DMS 273 (cell line): ENCODE measurements around the gene CASS4.
"Not testable (repeated sequence)": the region's sequence is repeated elsewhere in the genome, so short reads cannot be mapped to it uniquely, and the experiment has no call there.

Source experiments
- DNase-seq: peaks from one replicate; lab custom pipeline; 2025; ENCODE audit not compliant: unreplicated experiment; lab: John Stamatoyannopoulos, UW

The CASS4 gene

DNA sequence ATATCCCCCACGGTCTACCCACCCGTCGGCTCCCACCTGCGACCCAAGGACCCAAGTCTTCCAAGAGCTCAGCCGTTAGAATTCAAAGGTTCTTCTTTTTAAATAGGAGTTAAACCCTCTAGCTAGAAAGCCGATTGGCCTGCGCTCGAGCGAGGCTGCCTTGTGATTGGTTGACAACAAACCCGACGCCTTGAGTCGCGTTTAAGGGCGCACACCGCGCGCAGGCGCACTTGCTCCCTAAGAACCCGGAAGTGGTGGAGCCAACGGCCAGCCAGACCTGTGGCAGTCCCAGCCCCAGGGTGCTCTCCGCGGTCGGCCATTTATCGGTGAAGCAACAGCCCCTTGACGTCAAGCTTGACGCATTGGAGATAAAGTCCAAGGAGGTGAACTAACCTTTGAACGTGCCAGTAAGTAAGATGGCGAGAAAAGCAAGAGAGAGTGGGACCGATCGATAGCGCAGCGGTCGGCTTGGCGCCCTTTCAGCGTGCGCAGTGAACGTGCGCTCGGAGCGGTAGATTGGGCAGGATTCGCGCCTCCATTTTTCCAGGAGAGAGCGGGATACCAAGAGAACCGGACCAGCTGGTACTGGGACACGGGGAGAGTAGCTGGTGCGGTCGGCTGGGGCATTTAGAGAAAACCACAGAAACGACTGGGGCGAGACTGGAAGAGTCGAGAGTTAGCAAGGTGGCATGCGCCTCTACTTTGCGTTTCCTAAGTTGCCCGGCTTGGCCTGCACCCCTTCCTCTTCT, 19.8 kb upstream of the CASS4 start, which contains the start of the genes AURKA and CSTF1:
TSS of gene AURKA (minus strand) at position 84 of the 749 bp plus-strand sequence. CDS start 4,018 bp downstream, outside the sequence.
TSS of gene CSTF1 (plus strand) at position 514 of the 749 bp plus-strand sequence. CDS start 2,908 bp downstream, outside the sequence.
- DNase-seq = peak; percentile 99

DNA sequence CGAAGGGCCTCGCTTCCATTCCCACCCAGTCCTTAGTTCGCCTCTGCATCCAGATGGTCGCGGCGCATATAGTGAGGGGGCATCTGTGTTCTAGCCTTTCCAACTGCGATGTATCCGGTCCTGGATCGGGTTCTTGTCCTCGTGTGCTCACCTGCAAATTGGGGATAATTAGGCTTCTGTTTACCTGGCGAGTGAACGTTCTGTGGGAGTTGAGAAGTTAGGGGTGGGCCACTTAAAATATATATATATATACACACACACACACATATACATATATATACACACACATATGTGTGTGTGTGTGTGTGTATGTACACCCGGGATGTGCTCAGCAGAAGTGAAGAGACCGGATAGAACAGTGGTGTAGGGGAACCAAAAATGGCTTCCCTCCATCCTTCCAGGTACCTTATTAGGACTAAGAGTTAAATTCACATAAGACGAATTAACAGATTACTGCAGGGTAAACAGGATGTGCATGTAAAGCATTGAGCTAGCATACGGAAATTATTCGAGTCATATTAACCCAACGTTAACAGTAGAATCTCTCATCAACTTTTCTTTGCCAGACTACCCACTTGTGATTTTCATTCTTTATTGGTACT, 19.1 kb upstream of the CASS4 start:
- DNase-seq = peak; percentile 66

DNA sequence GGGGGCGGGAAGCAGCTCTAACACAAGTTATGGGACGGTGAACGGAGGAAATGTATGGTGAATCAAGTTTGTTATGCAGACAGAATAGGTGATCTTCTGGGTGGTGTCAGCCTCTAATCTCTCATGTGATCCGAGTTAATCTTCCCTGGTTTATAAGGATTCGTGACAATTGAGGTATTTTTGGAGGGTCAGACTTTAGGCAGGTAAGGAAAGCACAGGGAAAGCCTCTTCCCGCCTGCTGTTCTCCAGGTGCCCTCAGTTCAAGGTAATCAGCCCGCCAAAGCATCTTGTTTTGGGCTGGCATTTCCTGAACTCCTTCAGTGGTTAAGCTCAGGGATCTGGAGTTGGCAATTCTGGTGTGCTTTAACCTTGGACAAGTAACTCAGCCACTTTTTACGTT, 18.4 kb upstream of the CASS4 start:
- no peak for DNase-seq

DNA sequence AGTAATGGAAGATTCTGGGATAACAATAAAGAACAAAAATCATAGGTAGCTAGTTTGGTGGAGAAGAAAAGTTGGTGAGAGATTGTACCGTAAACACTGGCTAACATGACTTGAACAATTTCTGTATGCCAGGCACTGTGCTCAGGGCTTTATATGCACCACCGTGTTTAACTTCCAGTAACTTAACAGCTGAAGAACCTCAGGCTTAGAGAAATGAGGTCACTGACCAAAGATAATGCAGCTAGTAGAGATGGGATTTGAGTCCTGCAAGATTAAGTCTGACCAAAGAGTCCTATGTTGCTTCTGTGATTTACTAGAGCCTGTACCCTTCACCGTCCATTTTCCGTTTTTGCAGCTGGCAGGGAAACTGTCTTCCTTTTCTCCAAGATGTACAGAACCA, 16.9 kb upstream of the CASS4 start:
- no peak for DNase-seq

DNA sequence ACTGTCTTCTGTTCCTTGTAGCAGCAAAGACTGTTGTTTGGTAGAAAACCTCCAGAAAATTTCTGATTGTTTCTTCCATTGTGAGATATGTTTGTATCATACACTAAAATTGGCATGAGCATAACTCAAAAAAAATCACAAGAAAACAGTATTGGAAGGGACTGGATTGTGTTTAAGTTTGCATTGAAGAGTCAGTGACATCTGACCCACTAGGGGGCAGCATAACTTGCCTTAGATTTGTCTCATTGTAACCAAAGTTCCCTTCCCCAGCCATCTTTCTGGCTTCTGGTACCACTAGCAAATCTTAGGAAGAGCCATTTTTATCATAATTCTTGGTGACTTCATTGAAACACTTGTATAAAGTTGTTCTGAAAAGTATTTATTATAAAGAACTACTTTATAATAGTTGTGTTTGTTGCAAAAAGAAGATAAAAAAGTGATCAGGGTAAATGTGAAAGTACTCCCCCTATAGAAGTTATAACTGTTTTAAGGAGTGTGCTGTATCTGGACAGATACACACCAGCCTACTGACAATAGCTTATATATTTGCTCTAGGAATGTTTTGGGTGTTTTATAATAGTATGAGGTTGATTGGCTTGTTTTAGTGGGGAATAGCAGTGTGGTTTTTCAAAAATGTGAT, 11.9 kb upstream of the CASS4 start:
- DNase-seq = peak; percentile 80

DNA sequence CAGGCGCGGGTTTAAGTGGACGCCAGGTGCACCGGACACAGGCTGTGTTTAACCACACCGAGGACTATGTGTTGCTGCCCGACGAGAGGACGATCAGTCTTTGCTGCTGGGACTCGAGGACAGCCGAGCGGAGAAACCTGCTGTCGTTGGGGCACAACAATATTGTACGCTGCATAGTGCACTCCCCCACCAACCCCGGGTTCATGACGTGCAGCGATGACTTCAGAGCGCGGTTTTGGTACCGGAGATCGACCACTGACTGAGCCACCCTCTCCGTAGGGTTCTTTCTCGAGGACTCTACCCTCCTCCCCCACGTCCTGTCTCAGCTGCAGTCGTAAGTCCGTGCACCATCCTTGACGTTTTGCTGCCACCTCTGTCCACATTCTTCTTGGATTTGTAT, 8.6 kb upstream of the CASS4 start:
- no peak for DNase-seq

DNA sequence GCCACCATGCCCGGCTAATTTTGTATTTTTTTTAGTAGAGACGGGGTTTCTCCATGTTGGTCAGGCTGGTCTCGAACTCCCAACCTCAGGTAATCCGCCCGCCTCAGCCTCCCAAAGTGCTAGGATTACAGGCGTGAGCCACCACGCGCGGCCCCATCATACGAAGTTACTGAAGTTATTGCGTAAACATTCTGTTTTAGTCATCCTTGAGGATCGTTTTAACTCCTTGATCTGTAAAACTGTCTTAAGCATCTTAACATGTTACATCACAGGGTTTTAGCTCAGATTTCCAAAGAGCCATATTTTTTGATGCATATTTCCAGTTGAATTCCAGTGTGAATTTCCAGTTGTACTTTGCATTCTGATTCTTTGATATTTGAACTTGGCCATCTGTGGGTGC, 6.7 kb upstream of the CASS4 start:
- DNase-seq = not testable (repeated sequence)

DNA sequence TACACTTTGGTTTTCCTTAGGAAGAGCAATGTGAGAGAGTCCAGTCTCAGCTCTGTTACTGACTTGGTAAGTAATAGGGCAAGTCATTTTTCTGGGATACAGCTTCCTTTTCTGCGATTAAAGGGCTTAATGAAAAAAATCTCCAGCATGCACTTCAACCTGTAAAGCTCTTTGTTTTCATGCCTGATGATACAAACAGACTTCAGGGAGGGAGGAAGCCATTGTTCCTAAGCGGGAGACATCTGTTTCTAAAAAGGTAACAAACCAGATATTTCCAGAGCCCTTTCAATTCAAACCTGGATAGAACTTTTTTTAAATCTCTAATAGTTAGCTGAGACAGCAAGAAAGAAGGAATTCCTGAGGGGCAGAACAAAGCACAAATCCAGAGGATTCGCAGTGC, 5.2 kb upstream of the CASS4 start:
- no peak for DNase-seq

DNA sequence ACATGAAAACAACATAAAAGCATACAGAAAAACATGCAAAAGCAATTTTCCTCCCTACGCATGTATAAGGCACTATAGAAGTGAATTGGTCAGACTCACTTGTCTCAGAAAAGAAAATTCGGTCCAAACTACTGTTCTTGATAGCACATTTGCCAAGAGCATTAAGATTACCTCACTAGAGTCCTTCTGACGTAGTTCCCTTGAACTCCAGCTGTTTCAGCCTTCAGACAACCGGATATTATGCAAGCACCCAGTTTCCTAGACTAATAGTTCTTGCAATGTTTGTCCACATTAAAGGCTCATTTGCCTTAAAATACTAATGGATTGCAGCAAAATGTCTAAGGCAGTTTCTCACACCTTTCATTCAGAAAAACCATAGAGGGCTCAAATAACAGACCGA, 2.5 kb upstream of the CASS4 start:
- no peak for DNase-seq

DNA sequence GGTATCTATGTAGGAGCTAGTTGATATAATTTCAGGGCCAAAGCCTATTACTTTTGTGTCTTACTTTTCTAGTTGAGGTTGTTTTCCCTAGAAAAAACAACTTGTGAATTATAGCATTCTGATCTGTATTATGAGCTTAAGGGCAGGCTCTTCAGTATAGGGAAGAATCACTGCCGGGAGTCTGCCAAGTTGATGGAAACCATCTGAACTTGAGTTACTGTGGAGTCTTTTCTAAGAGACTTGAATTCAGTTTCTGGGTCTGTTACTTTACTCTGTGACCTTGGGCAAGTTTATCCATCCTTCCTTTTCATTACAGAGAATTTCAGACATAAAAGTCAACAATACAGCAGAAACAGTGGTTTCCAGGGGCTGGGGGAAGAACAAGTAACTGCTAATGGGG, 2.1 kb upstream of the CASS4 start:
- DNase-seq = no peak

DNA sequence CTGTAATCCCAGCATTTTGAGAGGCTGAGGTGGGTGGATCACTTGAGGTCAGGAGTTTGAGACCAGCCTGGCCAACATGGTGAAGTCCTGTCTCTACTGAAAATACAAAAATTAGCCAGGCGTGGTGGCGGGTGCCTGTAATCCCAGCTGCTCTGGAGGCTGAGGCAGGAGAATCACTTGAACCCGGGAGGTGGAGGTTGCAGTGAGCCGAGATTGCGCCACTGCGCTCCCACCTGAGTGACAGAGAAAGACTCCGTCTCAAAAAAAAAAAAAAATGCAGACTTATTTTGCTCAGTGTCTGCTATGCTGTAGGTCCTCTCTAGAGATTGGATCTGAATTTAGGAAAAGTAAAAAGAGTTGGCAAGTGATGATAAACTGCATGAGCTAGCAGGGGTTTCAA, 773 bp upstream of the CASS4 start:
- not testable (repeated sequence) for DNase-seq

DNA sequence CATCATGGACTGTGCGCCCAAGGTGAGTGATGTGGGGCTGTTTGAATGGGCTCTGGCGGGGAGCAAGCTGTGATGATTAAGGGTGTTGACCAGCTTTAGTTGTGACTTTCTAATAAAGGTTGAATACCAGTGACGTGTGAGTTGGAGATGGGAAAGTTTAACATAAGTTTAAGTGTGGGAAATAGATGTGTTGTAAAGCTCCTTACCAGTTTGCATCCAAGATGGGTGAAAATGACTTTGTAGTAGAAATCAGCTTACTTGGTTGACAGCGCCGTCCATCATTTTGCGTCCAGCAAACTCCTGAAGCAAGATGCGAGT, 372 bp downstream of the CASS4 start:
- DNase-seq = no peak

DNA sequence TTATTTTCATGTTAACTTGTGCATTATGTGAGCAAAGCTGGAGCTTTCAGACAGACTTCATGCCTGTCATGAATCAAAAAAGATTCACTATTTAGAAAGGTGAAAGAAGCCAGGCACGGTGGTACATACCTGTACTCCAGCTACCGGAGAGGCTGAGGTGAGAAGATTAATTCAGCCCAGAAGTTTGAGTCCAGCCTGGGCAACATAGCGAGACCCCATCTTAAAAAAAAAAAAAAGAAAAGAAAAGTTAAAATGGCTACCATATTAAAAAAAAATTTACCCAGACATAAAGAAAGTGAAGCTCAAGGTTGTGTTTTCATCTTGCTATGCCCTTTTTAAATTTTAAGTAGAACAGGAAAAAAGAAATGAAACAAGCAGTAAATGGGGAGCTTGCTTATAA, 889 bp downstream of the CASS4 start:
- no peak for DNase-seq

DNA sequence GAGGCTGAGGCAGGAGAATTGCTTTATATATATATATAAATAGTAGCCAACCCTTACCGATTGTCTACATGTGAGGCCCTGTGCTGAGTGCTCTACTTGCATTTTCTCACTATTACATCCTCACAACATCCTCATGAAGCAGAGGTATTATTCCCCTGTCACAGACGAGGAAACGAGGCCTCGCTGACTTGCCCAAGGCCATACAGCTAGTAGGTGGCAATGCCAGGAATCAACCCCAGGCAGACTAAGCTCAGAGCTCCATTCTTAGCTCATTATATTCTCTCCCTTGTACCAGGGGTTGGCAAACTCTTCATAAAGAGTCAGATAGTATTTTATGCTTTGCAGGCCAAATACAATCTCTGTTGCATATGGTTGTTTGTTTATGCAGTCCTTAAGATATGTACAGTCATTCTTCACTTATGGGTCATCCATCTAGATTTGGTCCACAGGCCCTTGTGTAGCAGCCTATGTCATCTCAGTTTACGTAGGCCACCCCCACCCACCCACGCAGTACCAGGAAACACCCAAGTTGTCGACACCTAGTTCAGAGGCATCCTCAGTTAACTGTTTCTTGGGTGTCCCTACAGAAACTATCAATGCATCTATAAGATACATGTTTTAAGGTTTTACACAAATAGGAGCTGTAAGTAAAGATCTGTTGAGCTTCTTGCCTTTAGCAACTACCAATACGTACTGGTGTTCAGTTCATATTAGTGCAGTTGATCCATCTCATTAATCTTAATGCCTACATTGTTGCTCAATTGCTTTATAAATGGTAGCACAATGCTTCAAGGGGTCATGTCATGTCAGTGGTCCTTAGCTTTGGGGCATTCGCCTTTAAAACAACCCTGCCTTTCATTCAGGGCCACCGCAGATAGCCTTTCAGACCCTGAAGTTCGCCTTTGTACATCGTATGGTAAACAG, 3.0 kb downstream of the CASS4 start:
- no peak for DNase-seq

DNA sequence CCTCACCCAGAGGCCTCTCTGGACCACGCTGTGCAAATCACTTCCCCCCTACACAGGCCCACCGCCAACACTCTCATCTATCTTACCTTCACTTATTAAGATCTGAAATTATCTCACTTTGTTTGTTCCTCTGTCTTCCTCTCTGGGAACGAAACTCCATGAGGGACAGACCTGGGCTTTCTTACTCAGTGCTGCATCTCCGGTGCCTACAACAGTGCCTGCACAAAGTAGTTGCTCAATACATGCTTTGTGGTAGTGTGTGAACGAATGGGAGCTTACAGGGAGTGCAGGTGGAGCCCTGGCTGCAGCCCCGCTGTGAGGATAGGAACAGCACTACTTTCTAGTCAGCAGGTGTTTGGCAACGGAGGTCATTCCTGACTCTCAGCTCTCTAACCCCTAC, 5.3 kb downstream of the CASS4 start:
- DNase-seq = no peak

DNA sequence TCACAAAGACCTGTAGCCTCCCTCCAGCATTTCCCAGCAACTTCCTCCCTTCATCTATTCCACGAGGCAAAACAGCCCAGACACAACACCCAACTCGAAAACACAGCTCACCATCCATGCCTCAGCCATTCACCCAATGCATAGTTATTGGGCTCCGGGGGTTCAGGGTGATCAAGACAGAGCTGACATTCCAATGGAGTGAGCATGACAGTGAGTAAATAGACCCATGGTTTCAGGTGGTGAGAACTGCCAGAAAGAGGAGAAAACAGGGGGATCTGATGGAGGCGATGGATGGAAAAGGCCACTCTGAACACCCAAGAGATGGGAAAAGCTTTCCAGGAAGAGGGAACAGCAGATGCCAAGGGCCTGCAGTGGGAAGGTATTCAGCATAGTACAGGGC, 5.9 kb downstream of the CASS4 start:
- DNase-seq = no peak

DNA sequence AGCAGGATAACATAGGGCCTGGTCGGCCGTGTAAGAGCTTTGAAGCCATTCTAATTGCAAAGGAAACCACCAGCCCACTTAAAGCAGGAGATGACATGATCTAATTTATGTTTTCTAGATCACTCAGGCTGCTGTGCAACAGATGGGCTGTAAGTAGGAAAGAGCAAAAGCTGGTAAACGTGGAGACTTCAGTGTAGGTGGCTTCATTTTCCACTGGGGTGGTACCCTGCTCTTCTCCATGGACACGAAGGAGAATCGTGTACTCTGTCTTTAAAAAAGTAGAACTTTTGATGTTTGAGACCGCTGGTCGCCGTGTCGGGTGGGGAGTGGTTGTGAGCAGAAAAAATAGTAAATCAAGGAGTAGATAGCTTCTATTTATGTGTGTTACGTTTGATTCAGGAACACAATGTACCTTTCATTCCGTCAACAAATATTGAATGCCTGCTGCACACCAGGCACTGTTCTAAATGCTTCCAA, 6.4 kb downstream of the CASS4 start:
- DNase-seq = no peak

DNA sequence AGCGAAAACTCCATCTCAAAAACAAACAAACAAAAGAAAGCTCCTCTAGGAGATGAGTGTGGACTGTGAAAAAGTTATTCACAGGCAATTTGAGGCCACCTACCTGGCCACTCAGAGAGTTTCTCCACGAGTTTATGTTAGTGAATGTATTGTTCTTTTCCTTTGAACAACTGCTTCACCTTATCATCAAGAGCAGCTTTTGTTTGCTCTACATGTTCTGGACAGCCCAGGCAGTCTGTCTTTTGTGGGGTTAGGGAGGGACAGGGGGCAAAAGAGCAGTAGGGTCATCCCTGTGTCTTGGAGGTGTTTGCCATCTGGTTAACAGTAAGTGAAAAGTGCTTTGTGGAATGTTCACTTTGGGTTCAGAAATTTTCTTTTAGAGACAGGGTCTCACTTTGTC, 8.0 kb downstream of the CASS4 start:
- no peak for DNase-seq

DNA sequence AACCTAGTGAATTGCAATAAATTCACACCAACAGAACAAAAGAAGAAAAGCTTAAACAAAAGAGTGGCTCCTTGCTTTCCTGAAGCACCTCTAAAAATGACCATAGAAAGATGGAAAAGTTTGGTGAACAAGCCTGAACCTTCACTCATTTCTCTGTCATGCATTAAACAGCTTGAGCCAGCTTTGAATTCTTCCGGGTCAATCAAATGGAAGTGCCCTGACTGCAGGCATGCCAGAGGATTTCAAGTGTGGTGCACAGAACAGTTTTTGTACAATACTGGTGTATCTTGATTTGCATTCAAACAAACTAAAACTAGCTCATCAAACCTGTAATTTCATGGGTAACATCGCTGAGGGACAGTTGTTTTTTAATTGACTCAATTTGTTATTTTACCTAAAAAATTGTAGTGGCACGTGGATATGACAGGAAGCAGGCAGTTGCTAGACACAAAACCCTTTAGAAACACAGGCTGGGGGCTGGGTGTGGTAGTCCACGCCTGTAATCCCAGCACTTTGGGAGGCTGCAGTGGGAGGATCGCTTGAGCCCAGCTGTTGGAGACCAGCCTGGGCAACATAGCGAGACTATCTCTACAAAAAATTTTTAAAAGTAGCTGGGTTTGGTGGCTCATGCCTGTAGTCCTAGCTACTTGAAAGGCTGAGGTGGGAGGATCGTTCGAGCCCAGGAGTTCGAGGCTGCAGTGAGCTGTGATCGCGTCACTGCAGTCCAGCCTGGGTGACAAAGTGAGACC, 9.1 kb downstream of the CASS4 start:
- no peak for DNase-seq

DNA sequence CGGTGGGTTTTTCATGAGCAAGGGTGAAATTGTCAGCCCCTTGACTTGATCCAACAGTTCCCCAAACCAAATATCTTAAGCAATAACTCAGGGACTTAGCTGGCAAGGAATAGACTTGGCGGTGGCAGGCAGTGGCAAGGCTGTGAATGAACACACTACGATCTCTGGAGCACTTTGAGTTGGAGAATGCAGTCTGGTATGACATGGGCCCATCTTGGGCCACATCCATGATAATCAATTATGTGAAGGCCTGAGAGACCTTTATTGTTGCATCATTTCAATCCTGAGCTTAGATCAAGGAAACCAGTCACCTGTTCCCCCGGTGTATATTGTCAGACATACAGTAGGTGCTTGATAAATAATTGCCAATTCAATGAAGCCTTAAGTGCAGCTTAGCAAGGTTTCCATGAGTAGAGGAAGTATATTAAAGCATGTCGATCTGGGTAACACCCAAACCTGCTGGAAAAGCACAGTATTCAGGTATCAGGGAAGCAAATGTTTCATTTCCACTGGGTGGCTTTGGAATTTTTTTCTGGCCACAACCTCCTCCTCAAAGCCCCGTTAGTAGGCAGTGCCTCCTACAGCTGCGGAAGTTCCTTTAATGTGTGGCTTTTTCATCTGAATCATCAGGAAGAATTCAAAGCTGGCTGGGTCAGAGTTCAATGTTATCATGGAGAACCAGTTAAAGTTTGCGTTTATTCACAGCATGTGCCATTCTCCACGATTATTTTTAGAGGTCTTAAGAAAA, 10.2 kb downstream of the CASS4 start:
- no peak for DNase-seq
